Nephron progenitor cell (in vitro differentiated cells): Measurements from ENCODE around the gene LHFPL5.

ENCODE experiments used
- DNase-seq: peaks from one replicate; pipeline ENCODE4 v3.0.0; 2021
- H3K27ac Mint-ChIP-seq: 2 replicates; pipeline ENCODE4 v1.8.0; 2021; ENCODE audit warnings: mild to moderate bottlenecking, moderate library complexity, mixed read lengths
- H3K27me3 Mint-ChIP-seq: 2 replicates; pipeline ENCODE4 v1.8.0; 2021; ENCODE audit warnings: mild to moderate bottlenecking, low read depth, mixed read lengths; ENCODE audit not compliant: poor library complexity
- H3K36me3 Mint-ChIP-seq: 2 replicates; pipeline ENCODE4 v1.8.0; 2021; ENCODE audit warnings: low read depth, mixed read lengths
- H3K4me1 Mint-ChIP-seq: 2 replicates; pipeline ENCODE4 v1.8.0; 2021; ENCODE audit warnings: mixed read lengths
- H3K4me3 Mint-ChIP-seq: 2 replicates; pipeline ENCODE4 v1.8.0; 2021; ENCODE audit warnings: mild to moderate bottlenecking, moderate library complexity, mixed read lengths
- H3K9me3 Mint-ChIP-seq: 2 replicates; pipeline ENCODE4 v1.8.0; 2021; ENCODE audit warnings: mild to moderate bottlenecking, moderate library complexity, mixed read lengths
- TF ChIP-seq, protein P1 (sequence below): fragments of 200-600 bp; sonication (generic); IDR thresholded peaks from 2 replicates; pipeline ENCODE4 v1.5.0; 2021; ENCODE audit warnings: antibody characterized with exemption

Gene LHFPL5

DNA sequence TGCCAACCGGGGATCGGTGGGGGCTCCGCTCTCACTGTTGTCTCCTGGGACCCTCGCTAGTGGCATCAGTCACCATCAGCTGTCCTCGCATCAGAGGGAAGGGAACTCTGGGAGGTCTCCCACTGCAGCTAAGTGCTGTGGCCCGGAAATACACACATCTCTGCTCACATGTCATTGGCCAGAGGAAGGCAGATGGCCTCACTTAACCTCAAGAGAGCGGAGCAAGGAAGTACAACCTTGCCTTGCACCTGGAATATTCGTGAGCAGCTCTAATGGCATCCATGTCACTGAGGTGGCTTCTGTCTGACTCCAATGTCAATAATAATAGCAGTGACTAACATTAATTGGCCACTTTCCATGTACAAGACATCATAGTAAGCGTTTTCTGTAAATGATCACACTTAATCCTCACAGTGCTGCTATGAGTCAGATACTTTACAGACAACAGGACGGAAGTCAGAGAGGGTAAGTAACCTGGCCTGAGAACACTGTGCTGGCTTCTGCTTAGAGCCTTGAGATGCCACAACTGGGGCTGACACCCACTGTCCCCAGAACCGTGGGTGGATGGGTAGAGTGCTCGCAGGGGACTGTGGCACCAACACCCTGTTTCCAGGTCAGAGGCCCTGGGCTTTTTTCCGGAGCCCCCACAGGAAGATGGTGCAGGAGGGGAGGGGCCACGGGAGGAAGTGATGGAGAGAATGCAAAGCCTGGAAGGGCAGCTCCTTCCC lies 6.0 kb downstream of the LHFPL5 start:
- peaks cover 23% of the 10 kb centered on the region for H3K27me3 Mint-ChIP-seq
- no peaks in the 10 kb centered on the region for H3K36me3 Mint-ChIP-seq
- peaks cover 4% of the 10 kb centered on the region for H3K9me3 Mint-ChIP-seq
- DNase-seq, result no peak
- H3K4me1 Mint-ChIP-seq, result peaks cover 7% of the 10 kb centered on the region
- H3K27ac Mint-ChIP-seq, result no peak overlapping the region
- TF ChIP-seq, protein P1, sequence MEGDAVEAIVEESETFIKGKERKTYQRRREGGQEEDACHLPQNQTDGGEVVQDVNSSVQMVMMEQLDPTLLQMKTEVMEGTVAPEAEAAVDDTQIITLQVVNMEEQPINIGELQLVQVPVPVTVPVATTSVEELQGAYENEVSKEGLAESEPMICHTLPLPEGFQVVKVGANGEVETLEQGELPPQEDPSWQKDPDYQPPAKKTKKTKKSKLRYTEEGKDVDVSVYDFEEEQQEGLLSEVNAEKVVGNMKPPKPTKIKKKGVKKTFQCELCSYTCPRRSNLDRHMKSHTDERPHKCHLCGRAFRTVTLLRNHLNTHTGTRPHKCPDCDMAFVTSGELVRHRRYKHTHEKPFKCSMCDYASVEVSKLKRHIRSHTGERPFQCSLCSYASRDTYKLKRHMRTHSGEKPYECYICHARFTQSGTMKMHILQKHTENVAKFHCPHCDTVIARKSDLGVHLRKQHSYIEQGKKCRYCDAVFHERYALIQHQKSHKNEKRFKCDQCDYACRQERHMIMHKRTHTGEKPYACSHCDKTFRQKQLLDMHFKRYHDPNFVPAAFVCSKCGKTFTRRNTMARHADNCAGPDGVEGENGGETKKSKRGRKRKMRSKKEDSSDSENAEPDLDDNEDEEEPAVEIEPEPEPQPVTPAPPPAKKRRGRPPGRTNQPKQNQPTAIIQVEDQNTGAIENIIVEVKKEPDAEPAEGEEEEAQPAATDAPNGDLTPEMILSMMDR, result no peak
- no peak overlapping the region for H3K4me3 Mint-ChIP-seq

DNA sequence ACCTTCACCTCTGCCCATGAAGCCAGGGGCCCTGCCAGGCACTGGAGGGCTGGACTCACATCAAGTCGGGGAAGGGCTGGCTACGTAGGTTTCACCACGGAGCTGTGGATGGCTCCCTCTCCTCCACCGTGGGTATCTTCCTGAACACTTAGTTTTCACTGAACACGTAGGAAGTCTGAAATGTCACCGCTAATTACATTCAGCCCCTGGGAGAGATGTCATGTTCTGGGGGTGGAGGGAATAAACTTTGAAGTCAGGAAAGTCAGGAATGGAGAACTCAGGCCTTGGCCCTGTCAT lies 6.5 kb downstream of the LHFPL5 start:
- Mint-ChIP-seq H3K4me1 (peaks cover 7% of the 10 kb centered on the region), H3K9me3 (peaks cover 9% of the 10 kb centered on the region), H3K27ac (no peak overlapping the region), H3K27me3 (peaks cover 22% of the 10 kb centered on the region), H3K4me3 (no peak overlapping the region), H3K36me3 (no peaks in the 10 kb centered on the region)
- TF ChIP-seq, protein P1, result no peak
- DNase-seq, result no peak

- Mint-ChIP-seq H3K4me3 (no peak overlapping the region), H3K4me1 (no peaks in the 10 kb centered on the region), H3K36me3 (no peaks in the 10 kb centered on the region), H3K27ac (no peak overlapping the region), H3K27me3 (peaks cover 16% of the 10 kb centered on the region), H3K9me3 (peaks cover 23% of the 10 kb centered on the region)
- TF ChIP-seq, protein P1, result no peak
- no peak for DNase-seq
Measured at GRCh38 chr6:35817515-35817914, 12.4 kb downstream of the LHFPL5 start.

DNA sequence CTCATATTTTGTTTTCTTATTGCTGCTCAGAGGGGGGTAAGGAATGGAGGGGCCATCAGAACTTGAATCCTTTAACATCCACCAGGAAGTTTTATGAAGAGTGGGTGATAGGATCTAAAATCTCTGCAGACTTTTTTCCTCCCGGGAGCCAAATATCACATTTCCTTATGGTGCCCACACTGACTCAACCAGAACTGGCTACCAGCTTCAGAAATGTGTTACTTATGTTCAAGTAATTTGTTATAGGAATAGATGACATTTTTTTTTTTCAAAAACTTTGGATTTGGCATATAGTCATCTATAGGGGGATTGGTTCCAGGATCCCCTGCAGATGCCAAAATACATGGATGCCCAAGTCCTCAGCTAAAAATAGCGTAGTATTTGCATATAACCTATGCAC lies 18.4 kb downstream of the LHFPL5 start:
- Mint-ChIP-seq H3K27ac (no peak overlapping the region), H3K4me3 (no peak overlapping the region), H3K9me3 (no peaks in the 10 kb centered on the region), H3K4me1 (no peaks in the 10 kb centered on the region), H3K27me3 (peaks cover 4% of the 10 kb centered on the region), H3K36me3 (no peaks in the 10 kb centered on the region)
- no peak for DNase-seq
- TF ChIP-seq, protein P1, result no peak

- Mint-ChIP-seq H3K4me3 (no peak overlapping the region), H3K27ac (no peak overlapping the region), H3K4me1 (no peaks in the 10 kb centered on the region), H3K9me3 (peaks cover 5% of the 10 kb centered on the region), H3K36me3 (no peaks in the 10 kb centered on the region), H3K27me3 (peaks cover 2% of the 10 kb centered on the region)
- DNase-seq, result no peak
- TF ChIP-seq, protein P1, result no peak
Measured at GRCh38 chr6:35824552-35825192, 19.5 kb downstream of the LHFPL5 start.

- Mint-ChIP-seq H3K27me3 (no peaks in the 10 kb centered on the region), H3K9me3 (peaks cover 6% of the 10 kb centered on the region)
Measured at GRCh38 chr6:35829306-35829705, 24.2 kb downstream of the LHFPL5 start.

More at GRCh38 chr6:35829306-35829705, 24.2 kb downstream of the LHFPL5 start:
- TF ChIP-seq, protein P1, result no peak
- DNase-seq, result no peak
- H3K4me1 Mint-ChIP-seq, result no peaks in the 10 kb centered on the region
- H3K27ac Mint-ChIP-seq, result no peak overlapping the region
- H3K36me3 Mint-ChIP-seq, result peaks cover 12% of the 10 kb centered on the region
- no peak overlapping the region for H3K4me3 Mint-ChIP-seq
